ENCODE data around the gene TNNC2. TPM values are rescaled to one million over a fixed set of nuclear protein-coding genes. Genes with fewer than 3 reads are reported as not detected.
A peak's percentile ranks its signal among the peaks of the same experiment; 100 is the strongest.
"Not testable (repeated sequence)": the region's sequence is repeated elsewhere in the genome, so short reads cannot be mapped to it uniquely, and the experiment has no call there.

TNNC2 gene
- polyA plus RNA-seq (2013, experiment 1 of 2; ENCODE audit: insufficient read length) = 16.4 TPM
- polyA plus RNA-seq (2013, experiment 2 of 2; ENCODE audit: insufficient read length) = 14.4 TPM

- no peak for DNase-seq
These were observed at the start of gene TNNC2 for GRCh38 chr20:45827030-45827652. TNNC2 (minus strand) TSS chr20:45827312; CDS start chr20:45827248, 64 bp downstream.

- DNase-seq = no peak
These were observed 47.5 kb upstream of the TNNC2 start for GRCh38 chr20:45874576-45874975.

GRCh38 chr20:45874104-45874481 lies 47.0 kb upstream of the TNNC2 start:
- not testable (repeated sequence) for DNase-seq

GRCh38 chr20:45873409-45874103 lies 46.4 kb upstream of the TNNC2 start:
- DNase-seq = no peak

GRCh38 chr20:45872626-45873025 lies 45.5 kb upstream of the TNNC2 start:
- no peak for DNase-seq

- DNase-seq = peak; percentile 70
These were observed 40.7 kb upstream of the TNNC2 start for GRCh38 chr20:45867819-45868176.

GRCh38 chr20:45867136-45867818 lies 40.2 kb upstream of the TNNC2 start:
- DNase-seq = no peak

GRCh38 chr20:45866454-45866853 lies 39.3 kb upstream of the TNNC2 start:
- no peak for DNase-seq

GRCh38 chr20:45863543-45864470 lies 36.7 kb upstream of the TNNC2 start:
- DNase-seq = no peak

- DNase-seq = no peak
These were observed 34.3 kb upstream of the TNNC2 start for GRCh38 chr20:45861221-45862075.

- DNase-seq = no peak
These were observed 33.6 kb upstream of the TNNC2 start for GRCh38 chr20:45860560-45861220.

- no peak for DNase-seq
These were observed 32.8 kb upstream of the TNNC2 start for GRCh38 chr20:45859916-45860315.

- DNase-seq = no peak
These were observed 30.7 kb upstream of the TNNC2 start for GRCh38 chr20:45857882-45858216.

GRCh38 chr20:45857114-45857881 lies 30.2 kb upstream of the TNNC2 start, which contains the start of the genes ACOT8 and ZSWIM3:
ACOT8 (minus strand) TSS chr20:45857392; CDS start chr20:45857315, 77 bp downstream.
ZSWIM3 (plus strand) TSS chr20:45857614; CDS start chr20:45857826, 212 bp downstream.
- DNase-seq = peak; percentile 100

- no peak for DNase-seq
These were observed 26.4 kb upstream of the TNNC2 start for GRCh38 chr20:45853484-45853883.

- no peak for DNase-seq
These were observed 25.2 kb upstream of the TNNC2 start for GRCh38 chr20:45852326-45852725.

GRCh38 chr20:45851501-45851900 lies 24.4 kb upstream of the TNNC2 start:
- DNase-seq = no peak

GRCh38 chr20:45850926-45851325 lies 23.8 kb upstream of the TNNC2 start:
- DNase-seq = no peak

GRCh38 chr20:45850238-45850637 lies 23.1 kb upstream of the TNNC2 start:
- DNase-seq = no peak

- no peak for DNase-seq
These were observed 22.0 kb upstream of the TNNC2 start for GRCh38 chr20:45848969-45849582.
